ENCODE data around the gene PMEPA1. TPM values are rescaled to one million over a fixed set of nuclear protein-coding genes. Genes with fewer than 3 reads are reported as not detected.

Gene PMEPA1
- total and polyA plus RNA-seq, 2 experiments from 2014 or later, result 7.3 to 15.4 TPM

- TF ChIP-seq REST (IDR thresholded peaks at IDR 0.05; ENCODE audit: unreplicated experiment) (no peak), JUNB (IDR thresholded peaks at IDR 0.05; ENCODE audit: unreplicated experiment) (no peak), NANOG (IDR thresholded peaks at IDR 0.05; ENCODE audit: borderline replicate concordance) (no peak), POLR2AphosphoS5 (IDR thresholded peaks at IDR 0.05; ENCODE audit: low read depth) (no peak), ETS1 (IDR thresholded peaks at IDR 0.05) (no peak), ZNF331 (CRISPR knock-in tag; IDR thresholded peaks at IDR 0.05; ENCODE audit: low read depth) (no peak), ZNF114 (CRISPR knock-in tag; IDR thresholded peaks at IDR 0.05) (no peak), EZH2phosphoT487 (IDR thresholded peaks at IDR 0.05; ENCODE audit: unreplicated experiment) (no peak), CREB1 (CRISPR knock-in tag; IDR thresholded peaks at IDR 0.05; ENCODE audit: low read depth) (no peak)
Observed at GRCh38 chr20:57751411-57751810, 41.6 kb upstream of the PMEPA1 start (continued).

- no peak for DNase-seq (ENCODE audit: low spot score)
- Histone ChIP-seq H3K4me3 (no peak overlapping the region), H3K9me2 (ENCODE audit: insufficient read depth) (no peaks in the 10 kb centered on the region), H3K4me1 (ENCODE audit: insufficient read depth) (peaks cover 3% of the 10 kb centered on the region; the same call in 1 of the 2 replicates), H2AFZ (no peak overlapping the region), H3K4me2 (no peak overlapping the region), H3F3A (replicated peaks; ENCODE audit: low read depth) (no peaks in the 10 kb centered on the region), H3K27me3 (ENCODE audit: insufficient read depth) (no peaks in the 10 kb centered on the region), H4K20me1 (replicated peaks; ENCODE audit: insufficient read depth) (no peaks in the 10 kb centered on the region), H3K27ac (ENCODE audit: low read depth) (no peak overlapping the region), H3K36me3 (ENCODE audit: insufficient read depth) (no peaks in the 10 kb centered on the region), H3K79me2 (replicated peaks; ENCODE audit: insufficient read depth) (no peaks in the 10 kb centered on the region)
- Mint-ChIP-seq H3K4me1 (peaks cover 14% of the 10 kb centered on the region), H3K27me3 (ENCODE audit: insufficient read depth, low read depth, poor library complexity) (peaks cover 7% of the 10 kb centered on the region), H3K36me3 (ENCODE audit: low read depth) (no peaks in the 10 kb centered on the region), H3K27ac (no peak overlapping the region), H3K9me3 (no peaks in the 10 kb centered on the region), H3K4me3 (no peak overlapping the region)
- TF ChIP-seq CREB1 (CRISPR knock-in tag; IDR thresholded peaks at IDR 0.05; ENCODE audit: low read depth) (no peak), JUNB (IDR thresholded peaks at IDR 0.05; ENCODE audit: unreplicated experiment) (no peak), ETS1 (IDR thresholded peaks at IDR 0.05) (no peak), STAT1 (IDR thresholded peaks at IDR 0.05; ENCODE audit: unreplicated experiment) (no peak)
- TF ChIP-seq, protein P1, sequence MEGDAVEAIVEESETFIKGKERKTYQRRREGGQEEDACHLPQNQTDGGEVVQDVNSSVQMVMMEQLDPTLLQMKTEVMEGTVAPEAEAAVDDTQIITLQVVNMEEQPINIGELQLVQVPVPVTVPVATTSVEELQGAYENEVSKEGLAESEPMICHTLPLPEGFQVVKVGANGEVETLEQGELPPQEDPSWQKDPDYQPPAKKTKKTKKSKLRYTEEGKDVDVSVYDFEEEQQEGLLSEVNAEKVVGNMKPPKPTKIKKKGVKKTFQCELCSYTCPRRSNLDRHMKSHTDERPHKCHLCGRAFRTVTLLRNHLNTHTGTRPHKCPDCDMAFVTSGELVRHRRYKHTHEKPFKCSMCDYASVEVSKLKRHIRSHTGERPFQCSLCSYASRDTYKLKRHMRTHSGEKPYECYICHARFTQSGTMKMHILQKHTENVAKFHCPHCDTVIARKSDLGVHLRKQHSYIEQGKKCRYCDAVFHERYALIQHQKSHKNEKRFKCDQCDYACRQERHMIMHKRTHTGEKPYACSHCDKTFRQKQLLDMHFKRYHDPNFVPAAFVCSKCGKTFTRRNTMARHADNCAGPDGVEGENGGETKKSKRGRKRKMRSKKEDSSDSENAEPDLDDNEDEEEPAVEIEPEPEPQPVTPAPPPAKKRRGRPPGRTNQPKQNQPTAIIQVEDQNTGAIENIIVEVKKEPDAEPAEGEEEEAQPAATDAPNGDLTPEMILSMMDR (conservative IDR thresholded peaks at IDR 0.05; ENCODE audit: low read depth in 2 of 2), result no peak
- no peak for ATAC-seq
Observed at GRCh38 chr20:57749869-57750268, 40.1 kb upstream of the PMEPA1 start.

Measured in GM23338 (cell line).